IPS-18c (cell line): ENCODE results near the gene SLC45A3.
A peak's percentile ranks its signal among the peaks of the same experiment; 100 is the strongest.
"Not testable (repeated sequence)": the region's sequence is repeated elsewhere in the genome, so short reads cannot be mapped to it uniquely, and the experiment has no call there.

Source experiments
- H3K4me3 ChIP-seq: 2 replicates; pipeline ENCODE4 v1.7.0; 2013; ENCODE audit warnings: low read depth, mild to moderate bottlenecking, low read length, moderate library complexity; ENCODE audit not compliant: insufficient read depth
- H3K9me3 ChIP-seq: one replicate; pipeline ENCODE4 v1.6.1; 2013; ENCODE audit warnings: mild to moderate bottlenecking, low read length, moderate library complexity; ENCODE audit not compliant: control insufficient read depth, insufficient read depth

The SLC45A3 gene

GRCh38 chr1:205680073-205680851 lies at the start of gene SLC45A3:
Gene SLC45A3, minus strand, starts transcription at chr1:205680509. Its CDS starts 15,853 bp downstream, at chr1:205664656.
- Histone ChIP-seq H3K4me3 (peak within 1 kb of the TSS; percentile 85), H3K9me3 (no peaks in the 10 kb centered on the region)

- H3K9me3 ChIP-seq, result no peaks in the 10 kb centered on the region
- H3K4me3 ChIP-seq, result no peak overlapping the region
These were observed 46.4 kb upstream of the SLC45A3 start for GRCh38 chr1:205726619-205727125.

GRCh38 chr1:205725514-205725913 lies 45.2 kb upstream of the SLC45A3 start:
- Histone ChIP-seq H3K9me3 (no peaks in the 10 kb centered on the region), H3K4me3 (no peak overlapping the region)

- H3K4me3 ChIP-seq, result not testable (repeated sequence)
These were observed 40.4 kb upstream of the SLC45A3 start for GRCh38 chr1:205720740-205721139.

GRCh38 chr1:205719762-205720161 lies 39.5 kb upstream of the SLC45A3 start:
- no peak overlapping the region for H3K4me3 ChIP-seq
- no peaks in the 10 kb centered on the region for H3K9me3 ChIP-seq

More at GRCh38 chr1:205720740-205721139, 40.4 kb upstream of the SLC45A3 start:
- H3K9me3 ChIP-seq, result not testable (repeated sequence)

GRCh38 chr1:205719015-205719414 lies 38.7 kb upstream of the SLC45A3 start:
- H3K9me3 ChIP-seq, result no peaks in the 10 kb centered on the region
- no peak overlapping the region for H3K4me3 ChIP-seq

GRCh38 chr1:205716371-205717132 lies 36.2 kb upstream of the SLC45A3 start:
- Histone ChIP-seq H3K9me3 (no peaks in the 10 kb centered on the region), H3K4me3 (no peak overlapping the region)

- no peaks in the 10 kb centered on the region for H3K9me3 ChIP-seq
These were observed 35.3 kb upstream of the SLC45A3 start for GRCh38 chr1:205715628-205716027.

GRCh38 chr1:205714906-205715246 lies 34.6 kb upstream of the SLC45A3 start:
- no peak overlapping the region for H3K4me3 ChIP-seq
- no peaks in the 10 kb centered on the region for H3K9me3 ChIP-seq

More at GRCh38 chr1:205715628-205716027, 35.3 kb upstream of the SLC45A3 start:
- H3K4me3 ChIP-seq, result no peak overlapping the region

GRCh38 chr1:205714190-205714905 lies 34.0 kb upstream of the SLC45A3 start:
- Histone ChIP-seq H3K9me3 (no peaks in the 10 kb centered on the region), H3K4me3 (no peak overlapping the region)

- H3K4me3 ChIP-seq, result no peak overlapping the region
- H3K9me3 ChIP-seq, result no peaks in the 10 kb centered on the region
These were observed 31.1 kb upstream of the SLC45A3 start for GRCh38 chr1:205711105-205712048.

- Histone ChIP-seq H3K4me3 (no peak overlapping the region), H3K9me3 (no peaks in the 10 kb centered on the region)
These were observed 30.1 kb upstream of the SLC45A3 start for GRCh38 chr1:205710201-205711062.

GRCh38 chr1:205709640-205710039 lies 29.3 kb upstream of the SLC45A3 start:
- no peaks in the 10 kb centered on the region for H3K9me3 ChIP-seq
- H3K4me3 ChIP-seq, result no peak overlapping the region

GRCh38 chr1:205709059-205709398 lies 28.7 kb upstream of the SLC45A3 start:
- no peaks in the 10 kb centered on the region for H3K9me3 ChIP-seq
- H3K4me3 ChIP-seq, result no peak overlapping the region

GRCh38 chr1:205706601-205707502 lies 26.5 kb upstream of the SLC45A3 start:
- H3K9me3 ChIP-seq, result no peaks in the 10 kb centered on the region

More at GRCh38 chr1:205706601-205707502, 26.5 kb upstream of the SLC45A3 start:
- no peak overlapping the region for H3K4me3 ChIP-seq
